HepG2 (cell line): ENCODE results near the gene TRIM15. TPM values are rescaled to one million over a fixed set of nuclear protein-coding genes. Genes with fewer than 3 reads are reported as not detected.

ENCODE experiments used
- ATAC-seq: fragments of 200-7000 bp; cut with Tn5 transposase; 3 replicates; pipeline ENCODE4 v1.9.1; 2020; ENCODE audit warnings: mild to moderate bottlenecking, moderate library complexity
- BruUV-seq: library from RNA; stranded (reverse); fragments of 400-500 nt; replicated peaks from 2 replicates; lab custom pipeline; 2021; lab: Mats Ljungman, UMichigan
- CTCF ChIA-PET: fragments of 300-600 bp; formaldehyde crosslinking; extraction: SDS; loops from one replicate; lab custom pipeline; 2021; ENCODE audit warnings: low total read pairs, inconsistent platforms, low intra/inter-chr PET ratio; lab: Yijun Ruan, JAX
- POLR2A ChIA-PET: fragments of 350-600 bp; sonication (Branson Sonifier 250); formaldehyde crosslinking; loops from one replicate; lab custom pipeline; 2020; ENCODE audit warnings: antibody characterized with exemption, inconsistent platforms; lab: Yijun Ruan, JAX
- DNase-seq: peaks from one replicate; pipeline ENCODE4 v3.0.0-alpha.2; 2015; ENCODE audit warnings: low spot score
- FAIRE-seq: peaks from 3 replicates; lab custom pipeline; 2011; peaks lifted over from hg19 to GRCh38; lab: Jason Lieb, UNC
- H2AFZ ChIP-seq: one replicate; pipeline ENCODE4 v1.6.1; 2011; ENCODE audit warnings: low read length, inconsistent platforms
- H3K27ac ChIP-seq: fragments of 300-600 bp; 3 replicates; pipeline ENCODE4 v1.8.0; 2011; ENCODE audit warnings: mixed run types, mild to moderate bottlenecking, mixed read lengths, low read length, inconsistent platforms; ENCODE audit not compliant: insufficient read depth; ENCODE audit errors: extremely low read length
- H3K27me3 ChIP-seq, 2 experiments: fragments of 200-600 bp in 1 of 2; 2 replicates in 1 of 2; 3 replicates in 1 of 2; pipeline versions ENCODE4 v1.6.0 to v1.8.0; 2011; ENCODE audit warnings: low read length in 2 of 2, mild to moderate bottlenecking in 2 of 2, moderate library complexity in 2 of 2, inconsistent platforms in 1 of 2; ENCODE audit not compliant: insufficient read depth in 2 of 2, control insufficient read depth in 1 of 2
- H3K36me3 ChIP-seq, 2 experiments: fragments of 200-600 bp in 1 of 2; replicated peaks in 1 of 2; 2 replicates in 1 of 2; 3 replicates in 1 of 2; pipeline versions ENCODE4 v1.5.1 to v1.8.0; 2011; ENCODE audit warnings: low read length in 2 of 2, inconsistent platforms in 1 of 2; ENCODE audit not compliant: insufficient read depth in 2 of 2, control insufficient read depth in 1 of 2
- H3K4me1 ChIP-seq: 2 replicates; pipeline ENCODE4 v1.5.1; 2012; ENCODE audit warnings: low read length, inconsistent platforms; ENCODE audit not compliant: insufficient read depth
- H3K4me2 ChIP-seq: 2 replicates; pipeline ENCODE4 v1.6.0; 2011; ENCODE audit warnings: low read depth, low read length, inconsistent platforms
- H3K4me3 ChIP-seq, 3 experiments: fragments of 200-600 bp in 1 of 3; sonication (generic), shearing (Covaris generic) in 1 of 3; replicated peaks in 1 of 3; 2 replicates each; pipeline ENCODE4 v1.5.1; 2011 to 2016; ENCODE audit warnings: low read length in 3 of 3, inconsistent platforms in 2 of 3, low read depth in 2 of 3, mild to moderate bottlenecking in 2 of 3, control low read depth in 1 of 3, mixed read lengths in 1 of 3; ENCODE audit not compliant: insufficient read depth in 1 of 3
- H3K79me2 ChIP-seq: one replicate; pipeline ENCODE4 v1.6.1; 2011; ENCODE audit warnings: low read length, inconsistent platforms; ENCODE audit not compliant: insufficient read depth
- H3K9ac ChIP-seq: 2 replicates; pipeline ENCODE4 v1.6.0; 2011; ENCODE audit warnings: mild to moderate bottlenecking, low read depth, low read length, inconsistent platforms; ENCODE audit not compliant: insufficient read depth
- H3K9me3 ChIP-seq: 2 replicates; pipeline ENCODE4 v1.5.1; 2012; ENCODE audit warnings: mild to moderate bottlenecking, low read length
- H4K20me1 ChIP-seq: 2 replicates; pipeline ENCODE4 v1.6.0; 2011; ENCODE audit warnings: inconsistent platforms, mild to moderate bottlenecking, low read length, moderate library complexity; ENCODE audit not compliant: insufficient read depth
- BCL6 ChIP-seq: IDR thresholded peaks from 2 replicates; pipeline ENCODE4 v1.6.1; 2016; ENCODE audit warnings: missing genetic modification reagents, missing compliant biosample characterization
- CHCHD3 ChIP-seq: sonication (generic); formaldehyde crosslinking; IDR thresholded peaks from 2 replicates; pipeline ENCODE4 v1.8.0; 2022; ENCODE audit warnings: mild to moderate bottlenecking, missing genetic modification reagents, moderate library complexity
- CREB1 ChIP-seq, 2 experiments: fragments of 450-650 bp in 1 of 2; IDR thresholded peaks; 2 replicates each; pipeline ENCODE4 v1.6.1; 2016 to 2017; ENCODE audit warnings: control low read depth in 1 of 2, mild to moderate bottlenecking in 1 of 2, missing compliant biosample characterization in 1 of 2, missing genetic modification characterization in 1 of 2
- FOXK2 ChIP-seq: fragments of 450-650 bp; IDR thresholded peaks from 2 replicates; pipeline ENCODE4 v1.6.1; 2016
- HOXA3 ChIP-seq: sonication (generic); formaldehyde crosslinking; IDR thresholded peaks from 2 replicates; pipeline ENCODE4 v1.5.0; 2020; ENCODE audit warnings: missing genetic modification reagents
- IRX3 ChIP-seq: sonication (generic); formaldehyde crosslinking; IDR thresholded peaks from 2 replicates; pipeline ENCODE4 v1.8.1; 2023; ENCODE audit warnings: mild to moderate bottlenecking, low read depth, missing genetic modification reagents, borderline replicate concordance
- KAT8 ChIP-seq: IDR thresholded peaks from 2 replicates; pipeline ENCODE4 v1.6.1; 2016; ENCODE audit warnings: missing genetic modification reagents, missing compliant biosample characterization
- MBD4 ChIP-seq: IDR thresholded peaks from 2 replicates; pipeline ENCODE4 v1.6.1; 2012; ENCODE audit warnings: low read length, inconsistent platforms, borderline replicate concordance
- POGZ ChIP-seq: sonication (generic); formaldehyde crosslinking; IDR thresholded peaks from 2 replicates; pipeline ENCODE4 v1.4.0; 2020; ENCODE audit warnings: mild to moderate bottlenecking, missing genetic modification reagents
- POLR2G ChIP-seq: fragments of 200-400 bp; formaldehyde crosslinking; IDR thresholded peaks from 2 replicates; pipeline ENCODE4 v1.6.1; 2018; ENCODE audit warnings: mild to moderate bottlenecking, low read depth, low read length, moderate library complexity
- RARA ChIP-seq: IDR thresholded peaks from 2 replicates; pipeline ENCODE4 v1.6.1; 2016; ENCODE audit warnings: missing genetic modification reagents, missing compliant biosample characterization
- RFX5 ChIP-seq: IDR thresholded peaks from 2 replicates; pipeline ENCODE4 v1.6.1; 2011; ENCODE audit warnings: low read depth, low read length, improper control_type of control experiment
- ZBTB21 ChIP-seq: sonication (generic); formaldehyde crosslinking; IDR thresholded peaks from 2 replicates; pipeline ENCODE4 v1.4.0; 2020; ENCODE audit warnings: missing genetic modification reagents
- ZNF253 ChIP-seq: sonication (generic); formaldehyde crosslinking; IDR thresholded peaks from 2 replicates; pipeline ENCODE4 v1.8.0; 2022; ENCODE audit warnings: mild to moderate bottlenecking, missing genetic modification reagents, borderline replicate concordance
- ZNF350 ChIP-seq: sonication (generic); formaldehyde crosslinking; IDR thresholded peaks from 2 replicates; pipeline ENCODE4 v1.4.0; 2020; ENCODE audit warnings: mild to moderate bottlenecking, low read depth, missing genetic modification reagents, borderline replicate concordance
- ZNF567 ChIP-seq: sonication (generic); formaldehyde crosslinking; IDR thresholded peaks from 2 replicates; pipeline ENCODE4 v1.8.1; 2023; ENCODE audit warnings: mild to moderate bottlenecking, missing genetic modification reagents, borderline replicate concordance
- ZNF660 ChIP-seq: sonication (generic); formaldehyde crosslinking; IDR thresholded peaks from 2 replicates; pipeline ENCODE4 v1.5.1; 2020; ENCODE audit warnings: mild to moderate bottlenecking, low read depth, missing genetic modification reagents, borderline replicate concordance
- ZNF703 ChIP-seq: sonication (generic); formaldehyde crosslinking; IDR thresholded peaks from 2 replicates; pipeline ENCODE4 v1.5.1; 2020; ENCODE audit warnings: missing genetic modification reagents, mild to moderate bottlenecking, moderate library complexity, borderline replicate concordance
- ZNF816 ChIP-seq: sonication (generic); formaldehyde crosslinking; IDR thresholded peaks from 2 replicates; pipeline ENCODE4 v1.8.0; 2022; ENCODE audit warnings: missing genetic modification reagents, mild to moderate bottlenecking, borderline replicate concordance
- ZSCAN20 ChIP-seq: sonication (generic); formaldehyde crosslinking; IDR thresholded peaks from 2 replicates; pipeline ENCODE4 v1.4.0; 2020; ENCODE audit warnings: missing genetic modification reagents, mild to moderate bottlenecking, borderline replicate concordance
- WGBS: methylation state at CpG from one replicate; pipeline ENCODE4 v1.1.6; 2017; ENCODE audit warnings: low lambda C conversion rate; 5-methylcytosine and 5-hydroxymethylcytosine counted together
- in situ Hi-C: cut with HindIII; loops from 2 replicates; pipeline ENCODE4 v1.10.0; 2017; ENCODE audit warnings: low pct_unique_long_range_greater_than_20kb; ENCODE audit not compliant: extremely low pct_ligation_motif_present
- intact Hi-C: fragments of 100-400 bp; cut with micrococcal nuclease; formaldehyde crosslinking; loops from one replicate; pipeline ENCODE4 v1.10.0; 2022; ENCODE audit not compliant: unreplicated experiment
- polyA plus RNA-seq, 8 experiments: library from polyadenylated mRNA; depleted of rRNA in 3 of 8; stranded (reverse) in 7 of 8; unstranded in 1 of 8; fragments of >200 nt; fragmentation: Illumina TruSeq in 4 of 8; extraction: Trizol in 4 of 8; gene quantifications; 2 replicates each; pipeline versions ENCODE4 v1.2.1 to v1.2.3, GENCODE V29; 2011 to 2016; ENCODE audit warnings: low read depth in 4 of 8, missing spikeins in 1 of 8, mixed read lengths in 1 of 8; ENCODE audit not compliant: insufficient read depth in 1 of 8
- total RNA-seq, 5 experiments: library from RNA; depleted of rRNA; stranded (reverse); fragments of >200 nt; fragmentation: Illumina TruSeq; extraction: Trizol; gene quantifications; 2 replicates each; pipeline ENCODE4 v1.2.3, GENCODE V29; 2016; ENCODE audit warnings: low read depth in 1 of 5
- TF ChIP-seq, protein P1 (sequence below): sonication (generic); formaldehyde crosslinking; IDR thresholded peaks from 2 replicates; pipeline ENCODE4 v1.5.1; 2020; ENCODE audit warnings: missing genetic modification reagents, mild to moderate bottlenecking, borderline replicate concordance
- TF ChIP-seq, protein P2 (sequence below): sonication (generic); formaldehyde crosslinking; IDR thresholded peaks from 2 replicates; pipeline ENCODE4 v1.4.0; 2020; ENCODE audit warnings: missing genetic modification reagents, low read depth, mild to moderate bottlenecking, borderline replicate concordance
- TF ChIP-seq, protein P3 (sequence below): sonication (generic); formaldehyde crosslinking; IDR thresholded peaks from 2 replicates; pipeline ENCODE4 v1.8.1; 2023; ENCODE audit warnings: mild to moderate bottlenecking, missing genetic modification reagents, borderline replicate concordance

The TRIM15 gene
- total and polyA plus RNA-seq, 2 of the 13 experiments (the other 11 are each of a cell fraction or from before 2014, with no cell fraction given) = 35.1 to 38.2 TPM

DNA sequence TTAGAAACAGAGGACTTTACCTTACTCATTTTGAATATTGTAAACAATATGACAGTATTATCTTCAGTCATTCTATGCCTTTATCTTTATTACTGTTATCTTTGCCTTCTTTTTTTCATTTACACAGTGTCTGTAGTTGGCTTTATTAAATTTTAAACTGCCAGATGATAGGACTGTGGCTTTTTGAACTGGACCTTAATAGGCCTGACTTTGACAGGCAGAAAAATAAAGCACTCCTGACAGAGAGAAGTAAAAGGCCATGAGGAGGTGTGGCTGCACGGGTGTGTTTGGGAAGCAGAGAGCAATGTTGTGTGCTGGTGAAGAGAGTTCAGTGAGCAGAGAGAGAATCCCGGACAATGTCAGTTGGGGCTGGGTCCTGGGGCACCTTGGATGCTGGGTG is 19.6 kb upstream of the TRIM15 start (continued):
- TF ChIP-seq ZNF660 (CRISPR knock-in tag) (no peak), ZNF816 (CRISPR knock-in tag) (no peak), ZNF567 (CRISPR knock-in tag) (no peak), CREB1 (IDR thresholded peaks at IDR 0.05) (no peak), CREB1 (CRISPR knock-in tag; IDR thresholded peaks at IDR 0.05) (no peak), FOXK2 (no peak), ZSCAN20 (CRISPR knock-in tag) (no peak), POLR2G (no peak)
- TF ChIP-seq, protein P1, sequence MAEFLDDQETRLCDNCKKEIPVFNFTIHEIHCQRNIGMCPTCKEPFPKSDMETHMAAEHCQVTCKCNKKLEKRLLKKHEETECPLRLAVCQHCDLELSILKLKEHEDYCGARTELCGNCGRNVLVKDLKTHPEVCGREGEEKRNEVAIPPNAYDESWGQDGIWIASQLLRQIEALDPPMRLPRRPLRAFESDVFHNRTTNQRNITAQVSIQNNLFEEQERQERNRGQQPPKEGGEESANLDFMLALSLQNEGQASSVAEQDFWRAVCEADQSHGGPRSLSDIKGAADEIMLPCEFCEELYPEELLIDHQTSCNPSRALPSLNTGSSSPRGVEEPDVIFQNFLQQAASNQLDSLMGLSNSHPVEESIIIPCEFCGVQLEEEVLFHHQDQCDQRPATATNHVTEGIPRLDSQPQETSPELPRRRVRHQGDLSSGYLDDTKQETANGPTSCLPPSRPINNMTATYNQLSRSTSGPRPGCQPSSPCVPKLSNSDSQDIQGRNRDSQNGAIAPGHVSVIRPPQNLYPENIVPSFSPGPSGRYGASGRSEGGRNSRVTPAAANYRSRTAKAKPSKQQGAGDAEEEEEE (CRISPR knock-in tag) = no peak
- TF ChIP-seq, protein P2, sequence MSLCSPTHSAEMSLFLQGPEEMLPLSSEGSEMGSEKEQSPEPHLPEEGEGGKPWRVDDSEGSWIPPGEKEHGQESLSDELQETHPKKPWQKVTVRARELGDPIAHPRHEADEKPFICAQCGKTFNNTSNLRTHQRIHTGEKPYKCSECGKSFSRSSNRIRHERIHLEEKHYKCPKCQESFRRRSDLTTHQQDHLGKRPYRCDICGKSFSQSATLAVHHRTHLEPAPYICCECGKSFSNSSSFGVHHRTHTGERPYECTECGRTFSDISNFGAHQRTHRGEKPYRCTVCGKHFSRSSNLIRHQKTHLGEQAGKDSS (CRISPR knock-in tag) = no peak

DNA sequence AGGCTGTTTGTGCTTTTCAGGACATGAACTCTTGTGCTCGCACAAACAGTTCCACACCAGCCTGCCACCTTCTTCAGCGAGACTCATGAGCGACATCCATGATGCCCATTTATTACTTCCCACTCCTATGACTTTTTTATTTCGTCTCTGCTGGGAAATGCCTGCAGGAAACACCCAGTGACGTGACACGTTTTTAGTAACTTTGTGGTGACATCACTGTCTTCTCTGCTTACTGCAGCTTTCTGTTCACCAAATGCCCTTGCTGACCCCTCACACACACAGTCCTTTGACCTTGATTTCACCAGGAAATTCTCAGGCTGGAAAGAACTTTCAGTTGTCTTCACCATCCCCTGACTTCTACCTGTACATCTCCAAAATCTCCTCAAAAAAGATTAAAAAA is 18.5 kb upstream of the TRIM15 start:
- FAIRE-seq (no peak), ATAC-seq (no peak), DNase-seq (no peak)
- CTCF ChIA-PET = no interaction called here
- H3K27me3 ChIP-seq = no peaks in the 10 kb centered on the region; a peak in 1 of 5 replicates
- H2AFZ ChIP-seq = no peak overlapping the region
- no peak overlapping the region for H3K27ac ChIP-seq
- H3K4me3 ChIP-seq = no peak overlapping the region
- BruUV-seq = no TSS peak
- peak overlapping the region; percentile 67 for H3K4me2 ChIP-seq
- intact Hi-C loops = no loop called here
- POLR2A ChIA-PET = interaction anchor here (0.9 to 1.9 kb wide), 3 partner anchors 10 to 19 kb away, joined by 3 to 5 read pairs (median 4); no protein-coding TSS in a partner anchor
- peaks cover 22% of the 10 kb centered on the region for H3K4me1 ChIP-seq
- H3K79me2 ChIP-seq = no peaks in the 10 kb centered on the region
- no peaks in the 10 kb centered on the region for H3K36me3 ChIP-seq
- no peaks in the 10 kb centered on the region for H3K9me3 ChIP-seq
- H4K20me1 ChIP-seq = no peaks in the 10 kb centered on the region
- no peak overlapping the region for H3K9ac ChIP-seq
- in situ Hi-C loops = no loop called here
- WGBS = 24% methylated on average over 6 of the region's 6 CpGs
- no peak for TF ChIP-seq ZNF253 (CRISPR knock-in tag)
- peak; percentile 42; the same call in 1 of the 2 replicates for TF ChIP-seq BCL6
- TF ChIP-seq HOXA3 = peak; percentile 40; the same call in 1 of the 2 replicates
- TF ChIP-seq ZNF350 (CRISPR knock-in tag) = no peak
- TF ChIP-seq, protein P3, sequence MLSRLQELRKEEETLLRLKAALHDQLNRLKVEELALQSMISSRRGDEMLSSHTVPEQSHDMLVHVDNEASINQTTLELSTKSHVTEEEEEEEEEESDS (CRISPR knock-in tag) = no peak
- no peak for TF ChIP-seq ZNF703 (CRISPR knock-in tag)
- TF ChIP-seq IRX3 (CRISPR knock-in tag) = no peak
- TF ChIP-seq MBD4 = no peak
- no peak for TF ChIP-seq RFX5
- no peak for TF ChIP-seq CHCHD3
- TF ChIP-seq ZBTB21 (CRISPR knock-in tag) = peak; percentile 69; the same call in 1 of the 2 replicates
- 0 out of 2 replicates have a peak, but pooled peaks have one; percentile 2 for TF ChIP-seq POGZ (CRISPR knock-in tag)
- TF ChIP-seq CREB1 (IDR thresholded peaks at IDR 0.05) = peak; percentile 91
- TF ChIP-seq CREB1 (CRISPR knock-in tag; IDR thresholded peaks at IDR 0.05) = no peak
- TF ChIP-seq RARA (CRISPR knock-in tag) = peak; percentile 65; the same call in 1 of the 2 replicates
- no peak for TF ChIP-seq KAT8
